Measurements from ENCODE around the gene SEC14L1. TPM values are rescaled to one million over a fixed set of nuclear protein-coding genes. Genes with fewer than 3 reads are reported as not detected.

The SEC14L1 gene
- total and polyA plus RNA-seq, 2 of the 8 experiments (the other 6 are each of a cell fraction or from before 2014, with no cell fraction given): 27.2 to 74.4 TPM

DNA sequence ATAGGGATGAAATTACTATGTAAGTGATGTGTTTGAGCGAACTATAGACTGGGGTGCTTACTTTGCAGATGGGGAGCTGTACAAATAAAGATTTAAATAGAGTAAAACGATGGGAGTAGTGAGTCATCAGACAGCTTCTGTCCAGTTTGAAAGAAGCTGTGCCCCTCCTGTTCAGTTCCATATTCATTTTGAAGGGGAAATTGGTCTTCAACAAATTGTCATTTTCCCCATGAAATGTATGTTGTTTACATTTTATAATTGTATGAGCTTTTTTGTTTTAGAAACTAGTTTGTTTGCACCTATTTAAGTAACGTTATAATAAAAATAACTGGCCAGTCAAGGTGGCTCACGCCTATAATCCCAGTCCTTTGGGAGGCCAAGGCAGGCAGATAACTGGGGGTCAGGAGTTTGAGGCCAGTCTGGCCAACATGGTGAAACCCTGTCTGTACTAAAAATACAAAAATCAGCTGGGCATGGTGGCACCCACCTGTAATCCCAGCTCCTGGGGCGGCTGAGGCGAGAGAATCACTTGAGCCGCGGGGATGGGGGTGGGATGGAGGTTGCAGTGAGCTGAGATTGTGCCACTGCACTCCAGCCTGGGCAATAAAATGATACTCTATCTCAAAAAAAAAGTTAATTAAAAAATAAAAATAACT lies 20.2 kb downstream of the SEC14L1 start:
- H2AFZ ChIP-seq (ENCODE audit: low read length): no peak overlapping the region
- no peak overlapping the region for H2BK120ac ChIP-seq (replicated peaks; ENCODE audit: low read depth, low read length)
- no peaks in the 10 kb centered on the region for H3K36me3 ChIP-seq (ENCODE audit: control insufficient read depth in 2 of 4, insufficient read depth in 4 of 4, low read length in 3 of 4)
- no peak for DNase-seq (ENCODE audit: low read depth in 1 of 2, low spot score in 2 of 2)
- no peak overlapping the region for H3K18ac ChIP-seq (ENCODE audit: extremely low read depth, low read length)
- H3K9me3 ChIP-seq (ENCODE audit: insufficient read depth in 2 of 2, low read depth in 1 of 2, low read length in 1 of 2): no peaks in the 10 kb centered on the region
- H2BK20ac ChIP-seq (ENCODE audit: low read length): no peak overlapping the region
- no peak overlapping the region for H2AK5ac ChIP-seq (ENCODE audit: low read depth, low read length)
- H4K5ac ChIP-seq (ENCODE audit: insufficient read length, low read depth, low read length): no peak overlapping the region
- ChIA-PET POLR2A (ENCODE audit: partially characterized antibody) (interaction anchor here (0.6 to 1.2 kb wide), 3 partner anchors 21 to 293 kb away, joined by 3 read pairs; no protein-coding TSS in a partner anchor), CTCF (ENCODE audit: partially characterized antibody) (interaction anchor here (1.2 to 1.5 kb wide), 4 partner anchors 8 to 73 kb away, joined by 3 to 4 read pairs (median 4); no protein-coding TSS in a partner anchor)
- H3K4me1 ChIP-seq (replicated peaks in 1 of 4; ENCODE audit: control insufficient read depth in 3 of 4, insufficient read depth in 4 of 4, low read length in 3 of 4): peaks cover 8 to 18% (median 17%) of the 10 kb centered on the region in 4 experiments
- no peak overlapping the region for H3K27ac ChIP-seq (ENCODE audit: low read depth, low read length)
- H3K4me3 ChIP-seq (ENCODE audit: extremely low read depth in 1 of 4, insufficient read depth in 2 of 4, low read depth in 3 of 4, low read length in 4 of 4): no peak overlapping the region
- TF ChIP-seq BRCA1 (IDR thresholded peaks at IDR 0.05; ENCODE audit: low read depth, low read length) (no peak), ASH2L (IDR thresholded peaks at IDR 0.05; ENCODE audit: low read length) (no peak), HDAC6 (IDR thresholded peaks at IDR 0.05; ENCODE audit: low read depth, low read length) (no peak), SAP30 (IDR thresholded peaks at IDR 0.05; ENCODE audit: insufficient read depth, insufficient replicate concordance, low read length) (no peak), BCL11A (IDR thresholded peaks at IDR 0.05; ENCODE audit: low read depth in 2 of 2, low read length in 2 of 2) (no peak), BACH1 (IDR thresholded peaks at IDR 0.05; ENCODE audit: low read length) (no peak)
- H3K79me1 ChIP-seq (ENCODE audit: low read depth, low read length): no peaks in the 10 kb centered on the region; the same call in 1 of the 2 replicates
- no peak overlapping the region for H3K4me2 ChIP-seq (ENCODE audit: insufficient read depth in 1 of 2, low read depth in 2 of 2, low read length in 2 of 2)
- H4K20me1 ChIP-seq (replicated peaks in 1 of 2; ENCODE audit: control insufficient read depth in 1 of 2, insufficient read depth in 2 of 2, low read length in 2 of 2): no peaks in the 10 kb centered on the region
- 83% methylated on average over 8 of the region's 8 CpGs; no CpG with 5 or more reads in 1 of the 2 experiments for WGBS, 2 experiments (ENCODE audit: extremely low coverage in 1 of 2, insufficient coverage in 1 of 2, insufficient read length in 1 of 2, insufficient replicate concordance in 2 of 2, low coverage in 1 of 2, low lambda C conversion rate in 2 of 2, missing lambda C conversion rate in 1 of 2)
- H4K91ac ChIP-seq (replicated peaks; ENCODE audit: insufficient read length, low read length): no peak overlapping the region
- no peak overlapping the region for H3K23ac ChIP-seq (ENCODE audit: insufficient read length)
- H2BK15ac ChIP-seq (ENCODE audit: low read length): no peak overlapping the region
- no peak overlapping the region for H3K4ac ChIP-seq (replicated peaks; ENCODE audit: insufficient read length, low read depth, low read length)
- H3K14ac ChIP-seq (ENCODE audit: insufficient read length): no peak overlapping the region
- H4K8ac ChIP-seq (ENCODE audit: extremely low read depth, insufficient read depth, low read length): no peak overlapping the region
- no peak overlapping the region for H3K9ac ChIP-seq (replicated peaks in 1 of 4; ENCODE audit: extremely low read depth in 1 of 4, low read depth in 3 of 4, low read length in 3 of 4)
- peaks cover 2% of the 10 kb centered on the region; the same call in 1 of the 2 replicates for H3K23me2 ChIP-seq (ENCODE audit: low read depth, low read length)
- FAIRE-seq: no peak
- H2BK5ac ChIP-seq (ENCODE audit: low read depth, low read length): no peak overlapping the region
- no peak overlapping the region for H2BK12ac ChIP-seq (ENCODE audit: low read depth, low read length)
- H3K56ac ChIP-seq (replicated peaks; ENCODE audit: insufficient read length, low read depth, low read length): no peak overlapping the region
- H3K79me2 ChIP-seq (ENCODE audit: control insufficient read depth in 1 of 2, insufficient read depth in 2 of 2, low read length in 2 of 2): peaks cover 0 to 21% of the 10 kb centered on the region in 2 experiments; a peak in 2 of 4 replicates
- no peaks in the 10 kb centered on the region for H3K27me3 ChIP-seq (replicated peaks in 1 of 4; ENCODE audit: control insufficient read depth in 3 of 4, extremely low read depth in 1 of 4, insufficient read depth in 3 of 4, low read length in 3 of 4)
